Retinal pigment epithelial cell (primary cell): ENCODE data around the gene ADGRE3.

ENCODE experiments used
- DNase-seq: peaks from one replicate; pipeline ENCODE4 v3.0.0-alpha.2; 2010; ENCODE audit warnings: low read depth
- H3K4me3 ChIP-seq: 2 replicates; pipeline ENCODE4 v1.5.1; 2011; ENCODE audit warnings: mild to moderate bottlenecking, low read length, control low read depth, moderate library complexity
- TF ChIP-seq, protein P1 (sequence below): conservative IDR thresholded peaks from 2 replicates; pipeline ENCODE4 v1.5.1; 2011; ENCODE audit warnings: low read depth, low read length, control low read depth, inconsistent platforms

Gene ADGRE3

GRCh38 chr19:14577885-14578427 is 96.7 kb downstream of the ADGRE3 start:
- DNase-seq: no peak
- TF ChIP-seq, protein P1, sequence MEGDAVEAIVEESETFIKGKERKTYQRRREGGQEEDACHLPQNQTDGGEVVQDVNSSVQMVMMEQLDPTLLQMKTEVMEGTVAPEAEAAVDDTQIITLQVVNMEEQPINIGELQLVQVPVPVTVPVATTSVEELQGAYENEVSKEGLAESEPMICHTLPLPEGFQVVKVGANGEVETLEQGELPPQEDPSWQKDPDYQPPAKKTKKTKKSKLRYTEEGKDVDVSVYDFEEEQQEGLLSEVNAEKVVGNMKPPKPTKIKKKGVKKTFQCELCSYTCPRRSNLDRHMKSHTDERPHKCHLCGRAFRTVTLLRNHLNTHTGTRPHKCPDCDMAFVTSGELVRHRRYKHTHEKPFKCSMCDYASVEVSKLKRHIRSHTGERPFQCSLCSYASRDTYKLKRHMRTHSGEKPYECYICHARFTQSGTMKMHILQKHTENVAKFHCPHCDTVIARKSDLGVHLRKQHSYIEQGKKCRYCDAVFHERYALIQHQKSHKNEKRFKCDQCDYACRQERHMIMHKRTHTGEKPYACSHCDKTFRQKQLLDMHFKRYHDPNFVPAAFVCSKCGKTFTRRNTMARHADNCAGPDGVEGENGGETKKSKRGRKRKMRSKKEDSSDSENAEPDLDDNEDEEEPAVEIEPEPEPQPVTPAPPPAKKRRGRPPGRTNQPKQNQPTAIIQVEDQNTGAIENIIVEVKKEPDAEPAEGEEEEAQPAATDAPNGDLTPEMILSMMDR: no peak
- H3K4me3 ChIP-seq: no peak overlapping the region

DNA sequence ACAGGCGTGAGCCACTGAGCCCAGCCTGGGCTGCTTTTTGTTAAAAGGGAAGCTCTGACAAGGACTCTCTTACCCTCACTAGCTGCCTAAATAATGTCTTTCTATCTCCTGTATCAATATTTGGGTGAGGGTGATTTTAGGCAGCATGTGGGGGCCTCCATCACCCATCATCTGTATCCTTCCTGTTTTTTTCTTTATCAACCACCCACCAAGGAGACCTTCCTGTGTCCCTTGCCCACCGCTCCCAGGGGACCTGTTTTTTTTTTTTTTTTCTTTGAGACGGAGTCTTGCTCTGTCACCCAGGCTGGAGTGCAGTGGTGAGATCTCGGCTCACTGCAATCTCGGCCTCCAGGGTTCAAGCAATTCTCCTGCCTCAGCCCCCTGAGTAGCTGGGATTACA is 97.4 kb downstream of the ADGRE3 start:
- H3K4me3 ChIP-seq: no peak overlapping the region
- DNase-seq: no peak
- TF ChIP-seq, protein P1: no peak

- TF ChIP-seq, protein P1: no peak
- DNase-seq: no peak
- H3K4me3 ChIP-seq: no peak overlapping the region
These were observed 98.3 kb downstream of the ADGRE3 start for GRCh38 chr19:14576363-14576762.

- no peak for DNase-seq
- TF ChIP-seq, protein P1: no peak
- no peak overlapping the region for H3K4me3 ChIP-seq
These were observed 99.1 kb downstream of the ADGRE3 start for GRCh38 chr19:14575428-14575980.

DNA sequence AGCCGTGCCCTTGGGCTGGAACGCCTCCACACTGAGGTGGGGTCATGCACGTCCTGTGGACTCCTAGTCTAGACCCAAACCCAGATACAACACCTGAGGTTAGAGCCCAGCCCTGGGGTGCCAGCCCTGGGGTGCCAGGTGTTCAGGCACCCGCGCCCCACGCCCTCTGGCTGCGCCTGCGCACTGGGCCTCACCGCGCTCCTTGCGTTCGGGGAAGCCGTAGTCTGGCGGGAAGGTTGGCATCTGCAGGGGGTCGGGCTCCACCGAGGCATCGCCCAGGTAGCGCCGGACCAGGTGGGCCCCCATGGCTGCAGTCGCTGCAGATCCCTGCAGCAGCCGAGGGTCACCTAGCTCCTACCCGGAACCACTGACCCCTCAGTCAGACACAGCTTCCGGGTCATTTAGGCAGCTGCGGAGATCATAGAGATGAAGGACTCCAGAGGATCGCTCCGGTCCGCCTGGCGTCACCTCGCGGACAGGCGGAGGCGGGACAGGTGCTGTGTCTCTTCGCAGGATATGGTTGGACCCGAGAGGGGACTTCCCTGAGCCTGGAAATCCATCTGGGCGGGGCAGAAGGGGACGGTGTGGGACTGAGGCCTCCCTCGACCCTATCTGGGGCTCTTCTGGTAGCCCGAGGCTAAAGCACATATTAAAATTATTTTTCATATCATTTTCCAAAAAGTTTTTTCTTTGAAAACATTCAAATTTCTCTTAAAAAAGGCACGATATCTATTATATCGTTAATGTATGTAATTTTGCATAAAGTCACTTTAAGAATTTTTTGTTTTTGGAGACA is 102.8 kb downstream of the ADGRE3 start, which contains the start of gene NDUFB7:
TSS of gene NDUFB7 (minus strand) at position 372 of the 796 bp plus-strand sequence. CDS start at position 306, 66 bp downstream.
- TF ChIP-seq, protein P1: peak; percentile 68
- DNase-seq: peak; percentile 81
- H3K4me3 ChIP-seq: peak within 1 kb of the TSS; percentile 80

DNA sequence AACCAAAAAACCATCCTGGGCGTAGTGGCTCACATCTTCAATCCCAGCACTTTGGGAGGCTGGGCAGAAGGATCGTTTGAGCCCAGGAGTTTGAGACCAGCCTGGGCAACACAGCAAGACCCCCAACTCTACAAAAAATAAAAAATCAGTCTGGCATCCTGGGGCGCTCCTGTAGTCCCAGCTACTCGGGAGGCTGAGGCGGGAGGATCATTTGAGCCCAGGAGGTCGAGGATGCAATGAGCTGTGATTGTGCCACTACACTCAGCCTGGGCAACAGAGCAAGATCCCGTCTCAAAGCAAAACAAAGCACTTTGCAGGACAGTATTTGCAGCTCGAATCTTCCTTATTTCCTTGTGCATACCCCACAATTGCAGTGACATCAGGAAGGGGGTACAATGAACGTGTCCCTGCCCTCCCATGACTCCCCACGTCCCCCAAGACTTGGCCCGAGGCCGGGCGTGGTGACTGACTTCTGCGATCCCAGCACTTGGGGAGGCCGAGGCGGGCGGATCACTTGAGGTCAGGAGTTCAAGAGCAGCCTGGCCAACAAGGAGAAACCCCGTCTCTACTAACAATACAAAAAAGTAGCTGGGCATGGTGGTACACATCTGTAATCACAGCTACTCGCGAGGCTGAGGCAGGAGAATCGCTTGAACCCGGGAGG is 103.6 kb downstream of the ADGRE3 start:
- TF ChIP-seq, protein P1: no peak
- peak overlapping the region; percentile 80 for H3K4me3 ChIP-seq
- DNase-seq: no peak
